ENCODE measurements around the gene CCDC12. TPM values are rescaled to one million over a fixed set of nuclear protein-coding genes. Genes with fewer than 3 reads are reported as not detected.

CCDC12 gene
- total RNA-seq, 1 experiment from 2014 or later, result 47.3 TPM

GRCh38 chr3:46889381-46890110 lies 87.0 kb downstream of the CCDC12 start:
- DNase-seq, result no peak
- intact Hi-C loops (cut with micrococcal nuclease; ENCODE audit: unreplicated experiment), result no loop called here
- no TSS peak for BruUV-seq (replicated peaks)
- Mint-ChIP-seq H3K4me1 (ENCODE audit: low read depth, unreplicated experiment) (peaks cover 11% of the 10 kb centered on the region), H3K9me3 (ENCODE audit: low read depth, unreplicated experiment) (no peaks in the 10 kb centered on the region), H3K4me3 (ENCODE audit: low read depth, unreplicated experiment) (no peak overlapping the region), H3K27me3 (ENCODE audit: unreplicated experiment) (peaks cover 36% of the 10 kb centered on the region), H3K36me3 (ENCODE audit: insufficient read depth, unreplicated experiment) (peaks cover 9% of the 10 kb centered on the region), H3K27ac (ENCODE audit: unreplicated experiment) (no peak overlapping the region)
- TF ChIP-seq, protein P1, sequence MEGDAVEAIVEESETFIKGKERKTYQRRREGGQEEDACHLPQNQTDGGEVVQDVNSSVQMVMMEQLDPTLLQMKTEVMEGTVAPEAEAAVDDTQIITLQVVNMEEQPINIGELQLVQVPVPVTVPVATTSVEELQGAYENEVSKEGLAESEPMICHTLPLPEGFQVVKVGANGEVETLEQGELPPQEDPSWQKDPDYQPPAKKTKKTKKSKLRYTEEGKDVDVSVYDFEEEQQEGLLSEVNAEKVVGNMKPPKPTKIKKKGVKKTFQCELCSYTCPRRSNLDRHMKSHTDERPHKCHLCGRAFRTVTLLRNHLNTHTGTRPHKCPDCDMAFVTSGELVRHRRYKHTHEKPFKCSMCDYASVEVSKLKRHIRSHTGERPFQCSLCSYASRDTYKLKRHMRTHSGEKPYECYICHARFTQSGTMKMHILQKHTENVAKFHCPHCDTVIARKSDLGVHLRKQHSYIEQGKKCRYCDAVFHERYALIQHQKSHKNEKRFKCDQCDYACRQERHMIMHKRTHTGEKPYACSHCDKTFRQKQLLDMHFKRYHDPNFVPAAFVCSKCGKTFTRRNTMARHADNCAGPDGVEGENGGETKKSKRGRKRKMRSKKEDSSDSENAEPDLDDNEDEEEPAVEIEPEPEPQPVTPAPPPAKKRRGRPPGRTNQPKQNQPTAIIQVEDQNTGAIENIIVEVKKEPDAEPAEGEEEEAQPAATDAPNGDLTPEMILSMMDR (IDR thresholded peaks at IDR 0.05; ENCODE audit: unreplicated experiment), result no peak
- CTCF ChIA-PET, result no interaction called here

DNA sequence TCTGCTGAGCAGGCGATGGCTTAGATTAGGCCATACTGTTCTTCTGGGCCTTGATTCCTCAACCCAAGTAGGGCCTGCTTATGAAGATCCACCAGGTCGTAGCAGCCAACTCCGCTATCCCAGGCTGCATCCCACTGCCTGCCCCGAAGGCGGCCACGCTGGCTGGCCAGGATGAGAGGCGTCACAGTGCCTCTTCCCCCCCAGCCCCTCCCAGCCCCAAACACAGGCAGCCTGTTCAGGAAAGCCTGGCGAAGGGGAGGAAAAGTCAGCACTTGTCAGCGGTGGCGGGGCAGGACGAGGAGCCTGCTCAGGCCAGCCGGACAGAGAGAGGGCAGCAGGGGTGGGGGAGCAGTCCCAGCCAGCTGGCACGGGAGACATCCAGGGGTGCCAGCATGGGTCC lies 87.8 kb downstream of the CCDC12 start:
- intact Hi-C loops (cut with micrococcal nuclease; ENCODE audit: unreplicated experiment), result no loop called here
- H3K27me3 Mint-ChIP-seq (ENCODE audit: unreplicated experiment), result peaks cover 44% of the 10 kb centered on the region
- CTCF ChIA-PET, result no interaction called here
- TF ChIP-seq, protein P1 (IDR thresholded peaks at IDR 0.05; ENCODE audit: unreplicated experiment), result no peak
- no peak overlapping the region for H3K27ac Mint-ChIP-seq (ENCODE audit: unreplicated experiment)
- no peak for DNase-seq
- peaks cover 11% of the 10 kb centered on the region for H3K4me1 Mint-ChIP-seq (ENCODE audit: low read depth, unreplicated experiment)
- no peak overlapping the region for H3K4me3 Mint-ChIP-seq (ENCODE audit: low read depth, unreplicated experiment)
- peaks cover 9% of the 10 kb centered on the region for H3K36me3 Mint-ChIP-seq (ENCODE audit: insufficient read depth, unreplicated experiment)
- H3K9me3 Mint-ChIP-seq (ENCODE audit: low read depth, unreplicated experiment), result no peaks in the 10 kb centered on the region
- BruUV-seq (replicated peaks), result no TSS peak

DNA sequence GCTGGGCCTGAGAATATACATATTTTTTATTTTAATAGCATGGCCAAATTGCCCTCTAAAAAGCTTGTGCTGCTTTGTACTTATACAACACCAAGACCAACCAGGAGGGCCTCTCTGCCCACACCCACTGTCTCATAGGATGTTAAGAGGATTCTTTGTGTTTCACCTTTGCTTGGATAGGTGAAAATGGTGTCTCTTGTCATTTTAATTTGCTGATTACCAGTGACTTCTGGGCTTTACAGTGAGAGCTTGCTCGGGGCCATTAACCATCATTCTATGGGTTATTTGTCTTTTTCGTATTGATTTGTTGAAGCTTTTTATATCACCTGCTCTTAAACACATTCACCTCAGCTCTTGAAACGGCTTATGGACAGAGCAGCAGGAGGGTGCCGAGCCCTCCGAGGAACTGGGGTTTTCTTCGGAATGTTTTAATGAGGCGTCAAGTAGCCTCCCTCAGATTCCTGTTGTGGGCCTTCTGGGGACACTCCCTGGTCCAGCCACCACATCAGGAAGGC lies 88.5 kb downstream of the CCDC12 start:
- H3K27me3 Mint-ChIP-seq (ENCODE audit: unreplicated experiment), result peaks cover 49% of the 10 kb centered on the region
- DNase-seq, result no peak
- no TSS peak for BruUV-seq (replicated peaks)
- intact Hi-C loops (cut with micrococcal nuclease; ENCODE audit: unreplicated experiment), result no loop called here
- TF ChIP-seq, protein P1 (IDR thresholded peaks at IDR 0.05; ENCODE audit: unreplicated experiment), result no peak
- peaks cover 9% of the 10 kb centered on the region for H3K36me3 Mint-ChIP-seq (ENCODE audit: insufficient read depth, unreplicated experiment)
- H3K27ac Mint-ChIP-seq (ENCODE audit: unreplicated experiment), result no peak overlapping the region
- CTCF ChIA-PET, result no interaction called here
- H3K9me3 Mint-ChIP-seq (ENCODE audit: low read depth, unreplicated experiment), result no peaks in the 10 kb centered on the region
- no peak overlapping the region for H3K4me3 Mint-ChIP-seq (ENCODE audit: low read depth, unreplicated experiment)
- H3K4me1 Mint-ChIP-seq (ENCODE audit: low read depth, unreplicated experiment), result peaks cover 11% of the 10 kb centered on the region

- TF ChIP-seq, protein P1 (IDR thresholded peaks at IDR 0.05; ENCODE audit: unreplicated experiment), result no peak
- CTCF ChIA-PET, result interaction anchor here (0.5 to 0.6 kb wide), 2 partner anchors 38 to 155 kb away, joined by 3 to 4 read pairs; no protein-coding TSS in a partner anchor
- Mint-ChIP-seq H3K27ac (ENCODE audit: unreplicated experiment) (no peak overlapping the region), H3K36me3 (ENCODE audit: insufficient read depth, unreplicated experiment) (no peaks in the 10 kb centered on the region), H3K27me3 (ENCODE audit: unreplicated experiment) (peaks cover 57% of the 10 kb centered on the region), H3K9me3 (ENCODE audit: low read depth, unreplicated experiment) (no peaks in the 10 kb centered on the region), H3K4me3 (ENCODE audit: low read depth, unreplicated experiment) (no peak overlapping the region), H3K4me1 (ENCODE audit: low read depth, unreplicated experiment) (no peaks in the 10 kb centered on the region)
- no peak for DNase-seq
- intact Hi-C loops (cut with micrococcal nuclease; ENCODE audit: unreplicated experiment), result no loop called here
- BruUV-seq (replicated peaks), result no TSS peak
Measured at GRCh38 chr3:46885612-46886011, 90.9 kb downstream of the CCDC12 start.

Data from Calu3 (cell line).